ENCODE measurements around the gene IL12A. TPM values are rescaled to one million over a fixed set of nuclear protein-coding genes. Genes with fewer than 3 reads are reported as not detected.

The IL12A gene
- total and polyA plus RNA-seq, 2 of the 8 experiments (the other 6 are each of a cell fraction or from before 2014, with no cell fraction given): 0.41 to 0.92 TPM

- no peak for TF ChIP-seq POU5F1 (IDR thresholded peaks at IDR 0.05; ENCODE audit: low read depth, low read length)
- no peak for TF ChIP-seq SUZ12 (IDR thresholded peaks at IDR 0.05; ENCODE audit: low read length)
- TF ChIP-seq EZH2 (IDR thresholded peaks at IDR 0.05; ENCODE audit: low read depth, low read length, severe bottlenecking): no peak
Measured at GRCh38 chr3:159991591-159991990, 3.0 kb downstream of the IL12A start (continued).
